Esophagus (tissue), 2 donors: ENCODE results near the gene VEZT. TPM values are rescaled to one million over a fixed set of nuclear protein-coding genes. Genes with fewer than 3 reads are reported as not detected.
"Not testable (repeated sequence)": the region's sequence is repeated elsewhere in the genome, so short reads cannot be mapped to it uniquely, and the experiment has no call there.

Experiments used
- H3K27ac ChIP-seq, 2 donors: one replicate each; pipeline ENCODE4 v1.5.1; 2013; ENCODE audit warnings: low read depth in 2 of 2, mild to moderate bottlenecking in 2 of 2, inconsistent platforms in 1 of 2, low read length in 1 of 2, moderate library complexity in 1 of 2
- H3K27me3 ChIP-seq, 2 donors: one replicate each; pipeline ENCODE4 v1.6.1; 2013; ENCODE audit warnings: low read length in 2 of 2, control low read depth in 1 of 2, mild to moderate bottlenecking in 1 of 2; ENCODE audit not compliant: insufficient read depth in 2 of 2, control insufficient read depth in 1 of 2
- H3K36me3 ChIP-seq, 2 donors: one replicate each; pipeline ENCODE4 v1.6.1; 2013; ENCODE audit warnings: low read length in 1 of 2; ENCODE audit not compliant: control insufficient read depth in 2 of 2, insufficient read depth in 2 of 2
- H3K4me1 ChIP-seq, 2 donors: one replicate each; pipeline ENCODE4 v1.6.1; 2013; ENCODE audit warnings: low read length in 1 of 2; ENCODE audit not compliant: control insufficient read depth in 2 of 2, insufficient read depth in 2 of 2
- H3K4me3 ChIP-seq, 2 donors: one replicate each; pipeline ENCODE4 v1.5.1; 2013; ENCODE audit warnings: low read length in 2 of 2, mild to moderate bottlenecking in 2 of 2, low read depth in 1 of 2, moderate library complexity in 1 of 2
- H3K9me3 ChIP-seq, 2 donors: one replicate each; pipeline ENCODE4 v1.6.1; 2013; ENCODE audit warnings: mild to moderate bottlenecking in 2 of 2, low read depth in 1 of 2, low read length in 1 of 2, moderate library complexity in 1 of 2; ENCODE audit not compliant: control insufficient read depth in 2 of 2, insufficient read depth in 1 of 2
- WGBS, 2 donors: extraction: QIAGEN DNeasy Blood & Tissue Kit; methylation state at CpG; one replicate each; pipeline ENCODE4 v1.1.7; 2013; 5-methylcytosine and 5-hydroxymethylcytosine counted together
- polyA plus RNA-seq, 2 donors: library from polyadenylated mRNA; stranded (reverse); fragments of 200-250 nt; gene quantifications; one replicate each; pipeline ENCODE4 v1.2.3, GENCODE V29; 2013
- donor health status: healthy with polysubstance abuse.
- donor health status: Bipolar disorder and iron deficiency.

VEZT gene
- polyA plus RNA-seq, 2 donors: 22.7 to 23.9 TPM

DNA sequence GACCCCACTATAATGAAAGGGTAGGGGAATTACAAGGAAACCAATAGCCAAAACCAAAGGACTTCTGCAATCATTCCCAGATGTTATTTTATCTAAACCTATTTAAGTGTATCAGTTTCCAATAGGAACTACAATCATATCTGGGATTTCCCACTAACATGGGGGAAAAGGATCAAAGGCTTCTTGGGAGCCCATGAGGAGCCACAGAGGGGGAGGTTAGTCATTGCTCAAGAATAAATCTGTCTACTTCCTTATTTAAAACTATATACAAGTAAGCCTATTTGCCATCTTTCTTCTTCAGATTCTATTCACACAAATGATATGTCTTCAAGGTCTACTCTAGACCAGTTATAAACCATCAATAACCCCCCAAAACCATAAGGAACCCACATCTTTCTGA is 33.5 kb upstream of the VEZT start:
- H3K27me3 ChIP-seq: no peaks in the 10 kb centered on the region
- H3K4me3 ChIP-seq: no peak overlapping the region
- H3K4me1 ChIP-seq: peaks cover 0 to 4% of the 10 kb centered on the region in 2 donors
- no peaks in the 10 kb centered on the region for H3K9me3 ChIP-seq
- no peaks in the 10 kb centered on the region for H3K36me3 ChIP-seq
- no peak overlapping the region for H3K27ac ChIP-seq

DNA sequence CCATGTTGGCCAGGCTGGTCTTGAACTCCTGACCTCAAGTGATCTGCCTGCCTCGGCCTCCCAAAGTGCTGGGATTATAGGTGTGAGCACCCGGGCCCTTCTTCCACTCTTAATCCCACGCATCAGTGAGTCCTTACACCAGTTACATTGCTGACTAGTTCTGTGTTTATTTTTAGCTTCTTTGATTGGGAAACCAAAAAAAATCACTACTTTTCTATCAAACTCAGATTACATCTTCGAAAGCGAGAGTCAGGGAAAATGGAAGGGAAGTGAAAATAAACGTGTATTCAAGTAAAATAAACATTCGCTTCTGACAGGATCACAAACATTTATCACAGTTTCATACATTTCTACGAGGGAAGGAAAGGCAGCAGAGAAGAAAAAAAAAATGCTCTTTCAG is 32.5 kb upstream of the VEZT start:
- WGBS, 2 donors: 86 to 87% methylated on average over 8 of the region's 8 CpGs
- Histone ChIP-seq H3K36me3 (no peaks in the 10 kb centered on the region), H3K9me3 (no peaks in the 10 kb centered on the region), H3K27ac (no peak overlapping the region), H3K4me3 (no peak overlapping the region), H3K4me1 (peaks cover 0 to 4% of the 10 kb centered on the region in 2 donors), H3K27me3 (no peaks in the 10 kb centered on the region)

DNA sequence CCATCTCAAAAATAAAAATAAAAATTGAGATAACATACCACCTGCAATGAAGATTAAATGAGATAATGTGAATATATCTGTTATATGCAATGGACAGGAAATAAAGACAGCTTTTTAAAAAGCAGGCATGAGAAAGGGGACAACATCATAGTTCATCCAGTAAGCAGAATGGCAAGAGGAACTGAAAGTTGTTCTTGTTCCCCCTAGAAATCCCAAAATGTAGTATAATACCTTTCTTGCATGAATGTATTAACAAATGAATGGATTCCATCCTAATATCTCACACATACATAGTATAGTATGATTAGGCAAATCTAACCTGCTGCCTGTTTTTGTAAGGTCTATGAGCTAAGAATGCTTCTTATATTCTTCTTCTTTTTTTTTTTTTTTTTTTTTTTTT is 31.8 kb upstream of the VEZT start:
- no peaks in the 10 kb centered on the region for H3K9me3 ChIP-seq
- no peaks in the 10 kb centered on the region for H3K27me3 ChIP-seq
- H3K4me1 ChIP-seq: peaks cover 0 to 4% of the 10 kb centered on the region in 2 donors
- H3K4me3 ChIP-seq: no peak overlapping the region
- no peak overlapping the region for H3K27ac ChIP-seq
- no peaks in the 10 kb centered on the region for H3K36me3 ChIP-seq

DNA sequence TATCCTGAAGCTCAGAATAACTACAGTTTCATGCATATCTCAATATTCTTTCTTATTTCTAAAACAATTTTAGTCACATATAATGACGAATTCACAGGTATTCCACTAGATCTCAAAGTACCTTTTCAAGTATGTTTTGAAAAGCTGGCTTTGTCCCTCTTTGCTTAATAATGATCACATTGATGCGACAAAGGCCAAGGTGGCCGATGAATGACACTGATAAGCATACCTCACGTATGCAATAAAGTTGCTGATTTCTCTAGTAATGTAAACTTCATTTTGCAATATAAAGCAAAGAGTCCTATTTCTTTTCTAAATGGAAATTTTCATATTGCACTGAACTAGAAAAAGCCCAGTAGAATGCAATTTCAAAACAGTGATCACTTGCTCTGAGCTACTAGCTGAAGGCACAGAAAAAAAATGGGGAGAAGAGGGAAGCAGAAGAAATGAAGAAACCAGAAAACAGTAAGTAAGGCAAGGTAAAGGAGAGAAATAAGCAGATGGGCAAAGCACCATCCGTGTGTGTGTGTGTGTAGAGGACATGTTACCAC is 29.7 kb upstream of the VEZT start:
- H3K36me3 ChIP-seq: no peaks in the 10 kb centered on the region
- H3K4me1 ChIP-seq: peaks cover 0 to 3% of the 10 kb centered on the region in 2 donors
- 71 to 84% methylated on average over 5 of the region's 5 CpGs for WGBS, 2 donors
- no peaks in the 10 kb centered on the region for H3K9me3 ChIP-seq
- H3K4me3 ChIP-seq: no peak overlapping the region
- no peaks in the 10 kb centered on the region for H3K27me3 ChIP-seq
- no peak overlapping the region for H3K27ac ChIP-seq

DNA sequence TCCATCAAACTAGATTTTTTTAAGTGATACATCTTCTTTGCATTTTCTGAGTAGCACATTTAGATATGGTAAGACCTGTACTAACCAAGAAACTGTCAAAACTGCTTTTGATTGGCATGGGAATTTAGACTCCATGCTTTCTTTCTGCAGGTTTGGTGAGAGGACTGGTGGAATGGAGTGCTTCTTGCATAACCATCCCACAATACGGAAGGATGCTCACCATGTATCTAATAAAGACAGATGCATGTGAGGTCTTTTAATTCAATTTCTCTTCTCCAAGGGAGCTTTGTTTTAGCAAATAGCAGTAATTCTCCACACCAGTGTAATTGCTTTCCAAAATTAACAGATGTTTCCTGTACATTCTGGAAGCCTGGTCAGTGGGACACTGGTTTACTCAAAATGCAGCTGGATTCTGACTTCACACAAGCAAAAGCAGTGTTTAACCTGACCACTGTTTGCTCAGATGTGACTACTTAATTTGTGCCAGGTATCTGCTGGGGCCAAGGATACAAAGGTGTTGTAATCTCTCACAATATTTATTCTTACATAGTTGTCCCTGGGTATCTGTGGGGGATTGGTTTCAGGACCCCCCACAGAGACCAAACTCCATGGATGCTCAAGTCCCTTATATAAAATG is 26.4 kb upstream of the VEZT start:
- 88% methylated on average over 1 of the region's 1 CpG for WGBS, 2 donors
- H3K4me1 ChIP-seq: no peaks in the 10 kb centered on the region
- no peaks in the 10 kb centered on the region for H3K36me3 ChIP-seq
- no peak overlapping the region for H3K4me3 ChIP-seq
- H3K27me3 ChIP-seq: no peaks in the 10 kb centered on the region
- no peaks in the 10 kb centered on the region for H3K9me3 ChIP-seq
- no peak overlapping the region for H3K27ac ChIP-seq

DNA sequence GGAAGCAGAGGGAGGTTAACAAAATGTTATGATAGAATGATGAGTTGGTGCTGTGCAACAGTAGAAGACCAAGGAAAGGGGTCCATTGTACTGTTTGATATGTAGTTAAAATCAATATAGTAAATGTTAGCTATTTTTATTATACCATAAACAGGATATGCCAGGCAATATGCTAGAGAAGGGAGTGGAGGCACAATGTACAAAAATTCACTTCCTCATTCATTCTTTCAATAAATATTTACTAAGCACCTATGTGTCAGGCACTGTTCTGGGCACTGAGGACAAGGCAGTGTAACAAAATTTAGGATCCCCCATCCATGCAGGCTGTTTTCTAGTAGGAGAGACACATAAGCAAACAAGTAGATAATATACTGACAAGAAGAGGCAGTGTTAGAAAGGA is 25.3 kb upstream of the VEZT start:
- Histone ChIP-seq H3K27me3 (no peaks in the 10 kb centered on the region), H3K4me1 (no peaks in the 10 kb centered on the region), H3K27ac (no peak overlapping the region)

DNA sequence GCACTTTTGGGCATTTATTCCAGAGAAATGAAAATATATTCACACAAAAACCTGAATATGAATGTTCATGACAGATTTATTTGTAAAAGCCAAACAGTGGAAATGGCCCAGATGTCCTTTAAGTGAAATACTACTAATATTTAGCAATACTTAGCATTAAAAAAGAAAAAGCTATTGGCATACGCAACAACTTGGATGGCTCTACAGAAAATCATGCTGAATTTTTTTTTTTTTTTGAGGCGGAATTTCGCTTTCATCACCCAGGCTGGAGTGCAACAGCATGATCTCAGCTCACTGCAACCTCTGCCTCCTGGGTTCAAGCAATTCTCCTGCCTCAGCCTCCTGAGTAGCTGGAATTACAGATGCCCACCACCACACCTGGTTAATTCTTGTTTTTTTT is 24.5 kb upstream of the VEZT start:
- Histone ChIP-seq H3K4me1 (no peaks in the 10 kb centered on the region), H3K27ac (no peak overlapping the region), H3K27me3 (no peaks in the 10 kb centered on the region), H3K36me3 (no peaks in the 10 kb centered on the region), H3K4me3 (no peak overlapping the region), H3K9me3 (no peaks in the 10 kb centered on the region)
- 89 to 95% methylated on average over 3 of the region's 3 CpGs for WGBS, 2 donors

More for the DNA sequence above, 25.3 kb upstream of the VEZT start:
- H3K4me3 ChIP-seq: no peak overlapping the region
- no peaks in the 10 kb centered on the region for H3K36me3 ChIP-seq
- no peaks in the 10 kb centered on the region for H3K9me3 ChIP-seq

DNA sequence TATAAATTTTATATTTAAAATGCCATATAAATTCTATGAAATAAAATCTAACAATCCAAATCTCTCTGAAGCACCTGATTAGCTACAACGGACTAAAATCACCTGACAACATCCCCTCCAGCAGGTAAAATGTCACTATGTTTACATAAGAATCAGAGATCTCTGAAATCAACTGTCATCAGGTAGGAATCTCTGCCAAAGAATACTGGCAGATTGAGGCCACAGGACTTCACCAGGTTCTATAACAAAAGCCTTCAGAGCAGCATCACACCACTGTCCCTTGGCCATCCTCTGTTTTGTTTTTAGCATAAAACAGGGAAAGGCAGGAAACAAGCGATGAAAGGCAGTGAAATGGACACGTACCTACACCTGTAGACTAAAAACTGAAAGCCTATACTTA is 22.5 kb upstream of the VEZT start:
- Histone ChIP-seq H3K27ac (no peak overlapping the region), H3K9me3 (no peaks in the 10 kb centered on the region), H3K4me1 (no peaks in the 10 kb centered on the region), H3K36me3 (no peaks in the 10 kb centered on the region), H3K27me3 (no peaks in the 10 kb centered on the region), H3K4me3 (no peak overlapping the region)
- WGBS, 2 donors: 83 to 85% methylated on average over 3 of the region's 3 CpGs

DNA sequence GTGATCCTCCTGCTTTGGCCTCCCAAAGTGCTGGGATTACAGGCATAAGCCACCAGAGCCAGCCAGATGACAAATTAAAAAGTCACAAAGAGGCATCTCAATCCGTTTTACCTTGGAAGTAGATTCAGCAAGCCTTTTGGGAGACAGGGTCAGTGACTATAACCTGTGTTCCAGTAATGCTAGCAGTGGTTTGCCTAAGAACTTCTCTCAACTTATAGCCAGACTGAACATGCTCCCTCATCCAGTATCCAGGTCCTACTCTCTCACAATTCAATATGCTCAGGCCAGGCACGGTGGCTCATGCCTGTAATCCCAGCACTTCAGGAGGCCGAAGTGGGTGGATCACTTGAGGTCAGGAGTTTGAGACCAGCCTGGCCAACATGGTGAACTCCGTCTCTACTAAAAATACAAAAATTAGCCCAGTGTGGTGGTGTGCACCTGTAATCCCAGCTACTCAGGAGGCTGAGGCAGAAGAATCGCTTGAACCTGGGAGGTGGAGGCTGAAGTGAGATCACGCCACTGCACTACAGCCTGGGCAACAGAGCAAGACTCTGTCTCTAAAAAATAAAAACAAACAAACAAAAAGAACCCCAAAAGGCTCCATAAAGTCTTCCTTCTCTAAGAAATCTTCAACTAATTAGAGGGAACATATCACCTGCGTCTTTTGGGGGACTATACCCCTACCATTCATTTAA is 20.6 kb upstream of the VEZT start:
- not testable (repeated sequence) for H3K27ac ChIP-seq, H3K4me3 ChIP-seq, H3K36me3 ChIP-seq, H3K27me3 ChIP-seq, H3K9me3 ChIP-seq, H3K4me1 ChIP-seq
- WGBS, 2 donors: 92% methylated on average over 7 of the region's 7 CpGs

DNA sequence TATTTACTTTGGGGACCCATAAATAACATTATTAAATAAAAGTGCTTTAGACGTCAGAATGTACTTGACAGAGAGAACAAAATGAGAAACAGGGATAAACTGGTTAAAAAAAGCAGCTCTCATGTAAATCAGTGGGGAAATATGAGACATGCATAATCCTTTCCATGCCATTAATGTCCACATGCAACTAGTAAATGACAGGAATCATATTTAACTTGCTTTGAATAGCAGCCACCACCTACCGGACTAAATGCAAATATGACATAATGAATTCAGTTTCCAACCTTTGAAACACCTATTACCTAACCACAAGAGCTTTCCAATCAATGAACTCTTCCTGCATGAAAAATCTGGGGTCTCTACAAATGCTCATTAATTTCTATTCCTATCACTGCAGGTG is 20.0 kb upstream of the VEZT start:
- H3K36me3 ChIP-seq: no peaks in the 10 kb centered on the region
- no peak overlapping the region for H3K4me3 ChIP-seq
- H3K4me1 ChIP-seq: no peaks in the 10 kb centered on the region
- H3K9me3 ChIP-seq: no peaks in the 10 kb centered on the region
- H3K27me3 ChIP-seq: no peaks in the 10 kb centered on the region
- H3K27ac ChIP-seq: no peak overlapping the region
- 61 to 65% methylated on average over 2 of the region's 2 CpGs for WGBS, 2 donors
